HFF-Myc (cell line): Measurements from ENCODE around the gene LCOR.

Source experiments
- DNase-seq: peaks from one replicate; pipeline ENCODE4 v3.0.0-alpha.2; 2011; ENCODE audit warnings: low read depth; ENCODE audit errors: extremely low read depth
- H3K4me3 ChIP-seq: replicated peaks from 2 replicates; pipeline ENCODE4 v1.5.1; 2011; ENCODE audit warnings: low read depth, mild to moderate bottlenecking, control low read depth, low read length
- CTCF ChIP-seq: IDR thresholded peaks from 2 replicates; pipeline ENCODE4 v1.5.1; 2012; ENCODE audit warnings: mild to moderate bottlenecking, low read depth, low read length, control low read depth; ENCODE audit errors: missing control alignments

Gene LCOR

GRCh38 chr10:96999987-97000386 lies 167.9 kb downstream of the LCOR start:
- no peak for TF ChIP-seq CTCF
- DNase-seq: no peak
- H3K4me3 ChIP-seq: no peak overlapping the region

GRCh38 chr10:97000487-97001182 lies 168.5 kb downstream of the LCOR start:
- no peak for TF ChIP-seq CTCF
- DNase-seq: no peak
- no peak overlapping the region for H3K4me3 ChIP-seq

- no peak for TF ChIP-seq CTCF
- no peak for DNase-seq
- no peak overlapping the region for H3K4me3 ChIP-seq
These were observed 169.3 kb downstream of the LCOR start for GRCh38 chr10:97001183-97001991.

GRCh38 chr10:97002670-97003069 lies 170.6 kb downstream of the LCOR start:
- H3K4me3 ChIP-seq: no peak overlapping the region
- no peak for DNase-seq
- TF ChIP-seq CTCF: no peak

GRCh38 chr10:97003151-97003803 lies 171.2 kb downstream of the LCOR start:
- no peak for DNase-seq
- H3K4me3 ChIP-seq: no peak overlapping the region
- TF ChIP-seq CTCF: no peak

GRCh38 chr10:97003804-97004201 lies 171.7 kb downstream of the LCOR start:
- H3K4me3 ChIP-seq: no peak overlapping the region
- DNase-seq: no peak
- no peak for TF ChIP-seq CTCF
